OCI-LY7 (cell line): ENCODE results near the gene PRR5L. TPM values are rescaled to one million over a fixed set of nuclear protein-coding genes. Genes with fewer than 3 reads are reported as not detected.

ENCODE experiments used
- BruUV-seq: library from RNA; stranded (reverse); fragments of 400-500 nt; replicated peaks from 2 replicates; lab custom pipeline; 2021; lab: Mats Ljungman, UMichigan
- CTCF ChIA-PET: fragments of 300-600 bp; sonication (Branson Sonifier 250); formaldehyde crosslinking; loops from one replicate; lab custom pipeline; 2022; ENCODE audit warnings: antibody characterized with exemption; ENCODE audit not compliant: unreplicated experiment; lab: Charles Lee
- POLR2A ChIA-PET: fragments of 300-600 bp; sonication (Branson Sonifier 250); formaldehyde crosslinking; loops from one replicate; lab custom pipeline; 2022; ENCODE audit warnings: antibody characterized with exemption; lab: Charles Lee
- DNase-seq: peaks from one replicate; pipeline ENCODE4 v3.0.0-alpha.2; 2015; ENCODE audit warnings: low spot score
- H2AFZ ChIP-seq: fragments of 200-600 bp; sonication (generic), shearing (Covaris generic); 2 replicates; pipeline ENCODE4 v1.6.1; 2014; ENCODE audit warnings: mild to moderate bottlenecking, antibody characterized with exemption, low read length, moderate library complexity
- H3K27ac ChIP-seq: fragments of 200-600 bp; sonication (generic); 2 replicates; pipeline ENCODE4 v1.5.1; 2014; ENCODE audit warnings: mixed run types, low read depth, mild to moderate bottlenecking, moderate library complexity, low read length, inconsistent platforms; ENCODE audit not compliant: poor library complexity, severe bottlenecking
- H3K36me3 ChIP-seq: fragments of 200-600 bp; sonication (generic); 2 replicates; pipeline ENCODE4 v1.6.1; 2014; ENCODE audit warnings: mild to moderate bottlenecking, antibody characterized with exemption, low read length, moderate library complexity, mixed read lengths; ENCODE audit not compliant: insufficient read depth
- H3K4me1 ChIP-seq: fragments of 200-600 bp; sonication (generic); 2 replicates; pipeline ENCODE4 v1.5.1; 2014; ENCODE audit warnings: mild to moderate bottlenecking, low read length; ENCODE audit not compliant: insufficient read depth, poor library complexity, severe bottlenecking
- H3K4me2 ChIP-seq: fragments of 200-600 bp; sonication (generic); 2 replicates; pipeline ENCODE4 v1.6.1; 2014; ENCODE audit warnings: mild to moderate bottlenecking, low read length
- H3K4me3 ChIP-seq: fragments of 200-600 bp; sonication (generic); 2 replicates; pipeline ENCODE4 v1.5.1; 2014; ENCODE audit warnings: mild to moderate bottlenecking, low read depth, low read length; ENCODE audit not compliant: poor library complexity, severe bottlenecking
- H3K79me2 ChIP-seq: fragments of 200-600 bp; sonication (generic); 2 replicates; pipeline ENCODE4 v1.6.1; 2016; ENCODE audit warnings: low read depth, mild to moderate bottlenecking, low read length, moderate library complexity, mixed read lengths; ENCODE audit not compliant: insufficient read depth
- H3K9me2 ChIP-seq: fragments of 200-600 bp; sonication (generic); 2 replicates; pipeline ENCODE4 v1.6.1; 2016; ENCODE audit warnings: mild to moderate bottlenecking, low read length, mixed read lengths; ENCODE audit not compliant: insufficient read depth
- H3K9me3 ChIP-seq: fragments of 200-600 bp; sonication (generic); 2 replicates; pipeline ENCODE4 v1.6.1; 2014; ENCODE audit warnings: mild to moderate bottlenecking, mixed run types, low read length, mixed read lengths
- H4K20me1 ChIP-seq: fragments of 200-600 bp; sonication (generic); 2 replicates; pipeline ENCODE4 v1.6.1; 2014; ENCODE audit warnings: mild to moderate bottlenecking, antibody characterized with exemption, low read length, moderate library complexity, mixed read lengths; ENCODE audit not compliant: insufficient read depth
- CTCF ChIP-seq: fragments of 200-600 bp; sonication (generic); conservative IDR thresholded peaks from 2 replicates; pipeline ENCODE4 v1.5.1; 2014; ENCODE audit warnings: mild to moderate bottlenecking, antibody characterized with exemption, low read length, moderate library complexity, mixed read lengths
- EZH2phosphoT487 ChIP-seq: fragments of 200-600 bp; sonication (generic); IDR thresholded peaks from 2 replicates; pipeline ENCODE4 v1.6.1; 2018; ENCODE audit warnings: low read depth, borderline replicate concordance, mild to moderate bottlenecking, mixed run types, antibody characterized with exemption, low read length, moderate library complexity, mixed read lengths
- intact Hi-C: fragments of 100-400 bp; cut with micrococcal nuclease; formaldehyde crosslinking; loops from one replicate; pipeline ENCODE4 v1.10.0; 2022; ENCODE audit not compliant: unreplicated experiment
- total RNA-seq, 2 experiments: library from RNA; depleted of rRNA in 1 of 2; stranded (reverse); fragments of >200 nt in 1 of 2; shearing (Covaris generic) in 1 of 2; gene quantifications; 2 replicates each; pipeline ENCODE4 v1.2.3, GENCODE V29; 2014 to 2022

PRR5L gene
- total RNA-seq, 2 experiments from 2014 or later = not detected

DNA sequence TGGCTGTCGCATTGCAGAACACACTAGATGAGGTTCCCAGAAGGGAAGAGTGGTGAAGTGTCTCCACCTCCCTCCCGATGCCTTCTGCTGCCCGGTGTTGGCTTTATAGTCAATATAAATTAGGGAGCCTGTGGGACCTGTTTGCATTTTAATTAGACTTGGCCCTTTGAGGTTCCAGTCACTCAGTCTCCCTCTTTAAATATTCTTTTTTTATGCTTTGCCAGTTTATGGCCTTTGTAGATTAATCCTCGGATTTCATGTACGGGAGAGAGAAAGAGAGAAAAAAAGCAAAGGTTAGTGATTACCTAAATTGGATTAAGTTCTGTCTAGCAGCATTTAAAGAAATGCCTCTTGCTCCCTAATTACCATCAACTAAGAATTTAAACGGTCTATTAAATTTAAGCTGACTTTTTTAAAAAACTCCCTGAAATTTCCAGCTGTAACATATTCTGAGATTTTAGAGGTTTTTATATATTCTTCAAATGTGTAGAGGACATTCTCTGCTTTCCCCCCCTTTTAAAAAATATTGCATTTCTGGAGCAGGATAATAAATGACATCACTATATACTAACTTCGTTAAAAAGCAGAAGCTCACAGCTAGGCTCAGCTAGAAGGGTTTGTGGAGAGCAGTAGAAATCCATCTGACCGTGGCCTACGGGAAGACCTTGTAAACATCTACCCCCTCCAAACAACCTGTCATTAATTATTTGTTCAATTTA is 84.4 kb downstream of the PRR5L start:
- no peak overlapping the region for H2AFZ ChIP-seq
- H3K27ac ChIP-seq = no peak overlapping the region
- no peak for DNase-seq
- CTCF ChIA-PET = no interaction called here
- H4K20me1 ChIP-seq = no peaks in the 10 kb centered on the region
- no TSS peak for BruUV-seq
- POLR2A ChIA-PET = no interaction called here
- no peak overlapping the region for H3K4me3 ChIP-seq
- H3K9me3 ChIP-seq = no peaks in the 10 kb centered on the region
- TF ChIP-seq EZH2phosphoT487 = no peak
- no peak for TF ChIP-seq CTCF
- H3K9me2 ChIP-seq = no peaks in the 10 kb centered on the region
- intact Hi-C loops = no loop called here
- H3K4me2 ChIP-seq = no peak overlapping the region
- H3K4me1 ChIP-seq = no peaks in the 10 kb centered on the region
- H3K36me3 ChIP-seq = no peaks in the 10 kb centered on the region
- no peaks in the 10 kb centered on the region for H3K79me2 ChIP-seq

DNA sequence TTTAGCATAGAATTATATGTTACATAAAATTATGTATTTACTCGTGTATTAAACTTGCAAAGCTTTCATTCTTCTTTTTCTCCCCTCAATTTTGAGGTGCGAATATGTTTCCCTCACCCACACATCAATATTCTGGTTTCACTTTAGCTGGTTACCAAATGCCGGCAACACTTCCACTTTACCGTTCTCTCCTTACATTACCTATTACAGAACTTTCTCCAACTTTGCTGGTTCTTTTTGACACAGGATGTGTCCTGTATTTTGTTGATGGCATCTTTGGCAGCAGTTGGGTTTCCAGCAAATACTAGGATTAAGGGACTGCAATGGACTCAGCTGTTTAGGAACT is 84.9 kb downstream of the PRR5L start:
- intact Hi-C loops = no loop called here
- Histone ChIP-seq H2AFZ (no peak overlapping the region), H3K79me2 (no peaks in the 10 kb centered on the region), H3K27ac (no peak overlapping the region), H3K4me1 (no peaks in the 10 kb centered on the region), H3K9me2 (no peaks in the 10 kb centered on the region), H3K4me2 (no peak overlapping the region), H3K36me3 (no peaks in the 10 kb centered on the region), H3K9me3 (no peaks in the 10 kb centered on the region), H4K20me1 (no peaks in the 10 kb centered on the region), H3K4me3 (no peak overlapping the region)
- ChIA-PET CTCF (no interaction called here), POLR2A (no interaction called here)
- no peak for TF ChIP-seq CTCF
- TF ChIP-seq EZH2phosphoT487 = no peak
- BruUV-seq = no TSS peak
- no peak for DNase-seq

- POLR2A ChIA-PET = interaction anchor here (1.6 kb wide), 1 partner anchor 26 kb away, joined by 3 read pairs; no protein-coding TSS in a partner anchor
- Histone ChIP-seq H3K4me3 (no peak overlapping the region), H3K9me2 (no peaks in the 10 kb centered on the region), H2AFZ (no peak overlapping the region), H3K4me2 (no peak overlapping the region), H4K20me1 (no peaks in the 10 kb centered on the region), H3K27ac (no peak overlapping the region), H3K79me2 (no peaks in the 10 kb centered on the region), H3K9me3 (no peaks in the 10 kb centered on the region), H3K36me3 (no peaks in the 10 kb centered on the region), H3K4me1 (no peaks in the 10 kb centered on the region)
- intact Hi-C loops = no loop called here
- no peak for TF ChIP-seq EZH2phosphoT487
- TF ChIP-seq CTCF = no peak
- DNase-seq = no peak
- CTCF ChIA-PET = no interaction called here
- no TSS peak for BruUV-seq
Measured at GRCh38 chr11:36383195-36383594, 87.1 kb downstream of the PRR5L start.
